HG02943 (cell line): ENCODE data around the gene ABCF3.
"Not testable (repeated sequence)": the region's sequence is repeated elsewhere in the genome, so short reads cannot be mapped to it uniquely, and the experiment has no call there.

Source experiments
- ATAC-seq: cut with Tn5 transposase; IDR thresholded peaks from one replicate; pipeline ENCODE4 v1.9.1; 2021; ENCODE audit warnings: mild to moderate bottlenecking, low read depth, moderate library complexity; ENCODE audit not compliant: unreplicated experiment

ABCF3 gene

GRCh38 chr3:184186184-184186901 lies at the start of gene ABCF3:
TSS of gene ABCF3 (plus strand) at chr3:184186199. CDS start at chr3:184186208, 9 bp downstream.
- peak; percentile 27 for ATAC-seq

GRCh38 chr3:184140436-184140835 lies 45.6 kb upstream of the ABCF3 start:
- ATAC-seq = no peak

- no peak for ATAC-seq
Measured at GRCh38 chr3:184142199-184142598, 43.8 kb upstream of the ABCF3 start.

- ATAC-seq = no peak
Measured at GRCh38 chr3:184143327-184143726, 42.7 kb upstream of the ABCF3 start.

- no peak for ATAC-seq
Measured at GRCh38 chr3:184144505-184144904, 41.5 kb upstream of the ABCF3 start.

- no peak for ATAC-seq
Measured at GRCh38 chr3:184145111-184145524, 40.9 kb upstream of the ABCF3 start.

GRCh38 chr3:184145751-184146270 lies 40.2 kb upstream of the ABCF3 start:
- ATAC-seq = no peak

GRCh38 chr3:184148076-184148475 lies 37.9 kb upstream of the ABCF3 start:
- ATAC-seq = no peak

- ATAC-seq = no peak
Measured at GRCh38 chr3:184149123-184149522, 36.9 kb upstream of the ABCF3 start.

- ATAC-seq = not testable (repeated sequence)
Measured at GRCh38 chr3:184149770-184150169, 36.2 kb upstream of the ABCF3 start.

GRCh38 chr3:184154885-184155643 lies 30.9 kb upstream of the ABCF3 start, which contains the start of gene DVL3:
TSS of gene DVL3 (plus strand) at chr3:184155377. CDS start at chr3:184155636, 259 bp downstream.
- peak; percentile 70 for ATAC-seq

- peak; percentile 32 for ATAC-seq
Measured at GRCh38 chr3:184155644-184156521, 30.1 kb upstream of the ABCF3 start.

- no peak for ATAC-seq
Measured at GRCh38 chr3:184156522-184156955, 29.5 kb upstream of the ABCF3 start.

- ATAC-seq = no peak
Measured at GRCh38 chr3:184157206-184157605, 28.8 kb upstream of the ABCF3 start.

- no peak for ATAC-seq
Measured at GRCh38 chr3:184158404-184158803, 27.6 kb upstream of the ABCF3 start.

- ATAC-seq = no peak
Measured at GRCh38 chr3:184160456-184160855, 25.5 kb upstream of the ABCF3 start.

- ATAC-seq = not testable (repeated sequence)
Measured at GRCh38 chr3:184162571-184163070, 23.4 kb upstream of the ABCF3 start.

GRCh38 chr3:184164648-184165330 lies 21.2 kb upstream of the ABCF3 start:
- ATAC-seq = no peak

- no peak for ATAC-seq
Measured at GRCh38 chr3:184165543-184165942, 20.5 kb upstream of the ABCF3 start.

GRCh38 chr3:184166671-184167070 lies 19.3 kb upstream of the ABCF3 start:
- ATAC-seq = no peak
